ENCODE measurements around the gene SYCP1. TPM values are rescaled to one million over a fixed set of nuclear protein-coding genes. Genes with fewer than 3 reads are reported as not detected.
"Not testable (repeated sequence)": the region's sequence is repeated elsewhere in the genome, so short reads cannot be mapped to it uniquely, and the experiment has no call there.

Gene SYCP1
- total and polyA plus RNA-seq, 2 of the 8 experiments (the other 6 are each of a cell fraction or from before 2014, with no cell fraction given), result 0.11 to 0.26 TPM

DNA sequence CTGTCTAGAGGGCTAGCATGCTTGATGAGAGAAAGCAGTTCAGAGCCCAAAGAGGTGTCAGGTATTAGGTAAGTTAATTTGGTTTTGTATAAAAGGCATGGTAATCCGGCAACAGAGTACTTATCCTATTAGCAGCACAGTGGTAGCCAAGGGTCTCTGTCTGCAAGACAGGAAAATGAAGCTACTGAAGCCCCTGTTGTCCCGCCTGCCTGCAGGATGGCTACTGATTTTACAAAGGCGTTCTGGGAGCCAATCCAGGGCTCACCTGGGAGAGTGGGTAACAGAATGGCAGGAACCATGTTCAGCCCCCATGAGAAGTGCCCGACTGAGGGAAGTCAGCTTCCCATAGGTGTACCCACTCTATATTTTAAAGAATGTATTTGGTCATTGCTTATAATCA, 61.1 kb downstream of the SYCP1 start:
- H2BK5ac ChIP-seq (ENCODE audit: low read depth, low read length); H3K4me3 ChIP-seq (ENCODE audit: extremely low read depth in 1 of 4, insufficient read depth in 2 of 4, low read depth in 3 of 4, low read length in 4 of 4); H2AK5ac ChIP-seq (ENCODE audit: low read depth, low read length); H2BK120ac ChIP-seq (replicated peaks; ENCODE audit: low read depth, low read length); H2BK20ac ChIP-seq (ENCODE audit: low read length); H4K8ac ChIP-seq (ENCODE audit: extremely low read depth, insufficient read depth, low read length); H3K79me1 ChIP-seq (ENCODE audit: low read depth, low read length); POLR2A ChIA-PET (ENCODE audit: partially characterized antibody); DNase-seq (ENCODE audit: low read depth in 1 of 2, low spot score in 2 of 2); H3K36me3 ChIP-seq (ENCODE audit: control insufficient read depth in 2 of 4, insufficient read depth in 4 of 4, low read length in 3 of 4); H4K20me1 ChIP-seq (replicated peaks in 1 of 2; ENCODE audit: control insufficient read depth in 1 of 2, insufficient read depth in 2 of 2, low read length in 2 of 2); H3K4ac ChIP-seq (replicated peaks; ENCODE audit: insufficient read length, low read depth, low read length); FAIRE-seq; H4K5ac ChIP-seq (ENCODE audit: insufficient read length, low read depth, low read length); H2AFZ ChIP-seq (ENCODE audit: low read length); H3K56ac ChIP-seq (replicated peaks; ENCODE audit: insufficient read length, low read depth, low read length); H3K9me3 ChIP-seq (ENCODE audit: insufficient read depth in 2 of 2, low read depth in 1 of 2, low read length in 1 of 2); H2BK12ac ChIP-seq (ENCODE audit: low read depth, low read length); H3K27me3 ChIP-seq (replicated peaks in 1 of 4; ENCODE audit: control insufficient read depth in 3 of 4, extremely low read depth in 1 of 4, insufficient read depth in 3 of 4, low read length in 3 of 4); H4K91ac ChIP-seq (replicated peaks; ENCODE audit: insufficient read length, low read length); H2BK15ac ChIP-seq (ENCODE audit: low read length); H3K79me2 ChIP-seq (ENCODE audit: control insufficient read depth in 1 of 2, insufficient read depth in 2 of 2, low read length in 2 of 2); H3K4me2 ChIP-seq (ENCODE audit: insufficient read depth in 1 of 2, low read depth in 2 of 2, low read length in 2 of 2); H3K9ac ChIP-seq (replicated peaks in 1 of 4; ENCODE audit: extremely low read depth in 1 of 4, low read depth in 3 of 4, low read length in 3 of 4); H3K18ac ChIP-seq (ENCODE audit: extremely low read depth, low read length); H3K23me2 ChIP-seq (ENCODE audit: low read depth, low read length); H3K27ac ChIP-seq (ENCODE audit: low read depth, low read length); H3K23ac ChIP-seq (ENCODE audit: insufficient read length); H3K14ac ChIP-seq (ENCODE audit: insufficient read length); H3K4me1 ChIP-seq (replicated peaks in 1 of 4; ENCODE audit: control insufficient read depth in 3 of 4, insufficient read depth in 4 of 4, low read length in 3 of 4): not testable (repeated sequence)
- CTCF ChIA-PET (ENCODE audit: partially characterized antibody), result interaction anchor here (1.2 kb wide), 1 partner anchor 271 kb away, joined by 3 read pairs; no protein-coding TSS in a partner anchor
- WGBS, 2 experiments (ENCODE audit: extremely low coverage in 1 of 2, insufficient coverage in 1 of 2, insufficient read length in 1 of 2, insufficient replicate concordance in 2 of 2, low coverage in 1 of 2, low lambda C conversion rate in 2 of 2, missing lambda C conversion rate in 1 of 2), result 73% methylated on average over 4 of the region's 4 CpGs; no CpG with 5 or more reads in 1 of the 2 experiments
